Spinal cord (tissue), 10 donors: ENCODE measurements around the gene AKAP13. TPM values are rescaled to one million over a fixed set of nuclear protein-coding genes. Genes with fewer than 3 reads are reported as not detected.

Source experiments
- DNase-seq, 6 donors: peaks; one replicate each; pipeline versions ENCODE4 v3.0.0 to v3.0.0-alpha.2; 2013 to 2015; ENCODE audit warnings: low spot score in 6 of 6, low read depth in 4 of 6
- H3K27ac ChIP-seq: one replicate; pipeline ENCODE4 v1.5.1; 2013; ENCODE audit warnings: low read depth, low read length, control low read depth
- H3K27me3 ChIP-seq: one replicate; pipeline ENCODE4 v1.6.1; 2013; ENCODE audit warnings: low read length; ENCODE audit not compliant: control insufficient read depth, insufficient read depth
- H3K36me3 ChIP-seq: one replicate; pipeline ENCODE4 v1.6.1; 2013; ENCODE audit warnings: low read length; ENCODE audit not compliant: control insufficient read depth, insufficient read depth
- H3K4me1 ChIP-seq: one replicate; pipeline ENCODE4 v1.6.1; 2013; ENCODE audit warnings: low read length; ENCODE audit not compliant: control insufficient read depth, insufficient read depth
- H3K4me3 ChIP-seq: one replicate; pipeline ENCODE4 v1.5.1; 2013; ENCODE audit warnings: low read depth, low read length, control low read depth
- H3K9me3 ChIP-seq: one replicate; pipeline ENCODE4 v1.6.1; 2013; ENCODE audit warnings: low read length; ENCODE audit not compliant: control insufficient read depth, insufficient read depth
- WGBS: methylation state at CpG from one replicate; pipeline ENCODE4 v1.1.5; 2013; ENCODE audit warnings: missing lambda C conversion rate; ENCODE audit not compliant: insufficient coverage; 5-methylcytosine and 5-hydroxymethylcytosine counted together
- polyA plus RNA-seq, 2 donors: library from polyadenylated mRNA; unstranded; fragments of 120-200 nt; gene quantifications; one replicate each; pipeline ENCODE4 v1.2.1, GENCODE V29; 2013; ENCODE audit not compliant: insufficient read length in 2 of 2
- total RNA-seq, 2 donors: library from RNA; depleted of rRNA in 1 of 2; stranded (reverse); fragments of 120-200 nt in 1 of 2; fragments of >200 nt in 1 of 2; gene quantifications; one replicate each; pipeline versions ENCODE4 v1.2.3 to v1.2.4, GENCODE V29; 2013 to 2014
- donor health status: healthy.

AKAP13 gene
- total and polyA plus RNA-seq, 4 donors, result 52.5 to 114 (median 89.2) TPM

DNA sequence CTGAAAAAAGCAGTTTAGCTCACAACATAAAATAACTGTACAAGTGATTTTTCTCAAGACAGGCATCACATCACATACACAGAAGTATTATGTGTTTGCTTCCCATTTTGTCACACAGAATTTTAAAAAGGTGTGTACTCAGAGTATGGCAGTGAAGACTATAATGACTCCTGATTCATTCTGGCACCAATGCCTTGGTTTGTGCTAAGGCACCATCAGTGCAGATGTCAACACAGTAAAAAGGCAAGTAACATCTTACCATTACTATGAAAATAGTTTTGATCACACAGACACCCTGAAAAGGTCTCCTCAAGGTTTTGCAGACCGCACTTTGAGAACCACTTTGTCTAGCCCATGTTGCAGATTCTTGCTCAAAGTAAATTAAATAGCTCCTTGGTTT is 222.8 kb downstream of the AKAP13 start:
- Histone ChIP-seq H3K4me1 (no peaks in the 10 kb centered on the region), H3K9me3 (no peaks in the 10 kb centered on the region), H3K27me3 (no peaks in the 10 kb centered on the region), H3K4me3 (no peak overlapping the region), H3K27ac (no peak overlapping the region), H3K36me3 (no peaks in the 10 kb centered on the region)
- no CpG with 5 or more reads among the region's 1 CpG for WGBS
- DNase-seq, result no peak

DNA sequence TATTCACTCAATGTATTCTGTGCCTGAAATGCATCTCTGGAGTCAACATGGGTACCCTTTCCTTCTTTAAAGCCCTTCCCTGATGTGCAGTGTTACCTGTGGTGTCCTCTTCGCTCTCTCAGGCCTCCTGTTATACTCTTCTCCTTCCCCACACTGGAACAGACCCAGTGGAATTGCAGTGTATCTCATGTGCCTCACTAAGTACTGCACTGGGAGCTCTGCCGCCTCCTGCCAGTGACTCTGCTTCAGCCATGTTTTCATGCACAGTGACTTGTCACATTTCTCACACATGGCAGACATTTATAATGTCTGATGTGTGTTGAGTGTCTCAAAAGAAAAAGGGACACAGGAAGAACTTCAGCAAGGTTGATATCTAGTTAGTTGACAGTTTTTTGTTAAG is 223.3 kb downstream of the AKAP13 start:
- 79% methylated on average over 1 of the region's 2 CpGs for WGBS

DNA sequence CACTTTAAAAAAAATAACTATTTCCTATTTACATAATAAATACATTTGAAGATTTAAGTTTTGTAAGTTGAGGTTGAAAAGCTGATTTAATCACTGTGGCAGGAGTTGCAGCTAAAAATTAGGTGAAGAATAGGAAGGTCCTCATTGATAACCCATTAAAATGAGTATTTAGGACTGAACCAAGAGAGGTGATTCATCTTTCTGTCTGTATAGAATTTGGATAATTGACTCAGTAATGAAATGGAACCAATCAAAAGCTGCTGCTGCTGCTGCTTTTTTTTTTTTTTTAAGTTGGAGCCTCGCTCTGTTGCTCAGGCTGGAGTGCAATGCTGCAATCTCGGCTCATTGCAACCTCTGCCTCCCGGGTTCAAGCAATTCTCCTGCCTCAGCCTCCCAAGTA is 223.8 kb downstream of the AKAP13 start:
- no peak for DNase-seq

More for the DNA sequence above, 223.3 kb downstream of the AKAP13 start:
- H3K27me3 ChIP-seq, result no peaks in the 10 kb centered on the region
- no peaks in the 10 kb centered on the region for H3K4me1 ChIP-seq
- no peaks in the 10 kb centered on the region for H3K36me3 ChIP-seq
- no peak overlapping the region for H3K27ac ChIP-seq
- no peak for DNase-seq
- H3K4me3 ChIP-seq, result no peak overlapping the region
- H3K9me3 ChIP-seq, result no peaks in the 10 kb centered on the region

DNA sequence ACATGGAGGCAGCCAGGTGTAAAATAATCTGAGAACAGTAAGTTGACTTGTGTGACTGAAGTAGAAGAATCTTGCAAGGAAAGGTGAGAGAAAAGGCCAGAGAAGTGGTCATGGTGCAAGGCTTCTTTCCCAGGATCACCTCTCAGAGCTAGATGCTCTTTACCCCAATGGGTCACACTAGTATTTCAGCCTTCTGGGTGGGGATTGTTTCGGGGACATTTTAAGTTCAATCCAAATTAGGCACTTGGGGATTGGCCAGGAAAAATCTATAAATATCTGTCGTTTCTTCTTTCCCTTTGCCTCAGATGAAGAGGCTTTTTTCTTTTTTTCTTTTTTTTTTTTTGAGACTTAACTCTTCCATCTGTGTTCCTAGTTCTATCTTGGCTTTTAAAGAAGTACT is 226.3 kb downstream of the AKAP13 start:
- H3K9me3 ChIP-seq, result no peaks in the 10 kb centered on the region
- no peak for DNase-seq
- no peaks in the 10 kb centered on the region for H3K36me3 ChIP-seq
- H3K27ac ChIP-seq, result no peak overlapping the region
- H3K27me3 ChIP-seq, result no peaks in the 10 kb centered on the region
- no peaks in the 10 kb centered on the region for H3K4me1 ChIP-seq
- no CpG with 5 or more reads among the region's 2 CpGs for WGBS
- H3K4me3 ChIP-seq, result no peak overlapping the region

More for the DNA sequence above, 223.8 kb downstream of the AKAP13 start:
- WGBS, result no CpG with 5 or more reads among the region's 3 CpGs
- Histone ChIP-seq H3K9me3 (no peaks in the 10 kb centered on the region), H3K36me3 (no peaks in the 10 kb centered on the region), H3K4me3 (no peak overlapping the region), H3K27me3 (no peaks in the 10 kb centered on the region), H3K27ac (no peak overlapping the region), H3K4me1 (no peaks in the 10 kb centered on the region)

DNA sequence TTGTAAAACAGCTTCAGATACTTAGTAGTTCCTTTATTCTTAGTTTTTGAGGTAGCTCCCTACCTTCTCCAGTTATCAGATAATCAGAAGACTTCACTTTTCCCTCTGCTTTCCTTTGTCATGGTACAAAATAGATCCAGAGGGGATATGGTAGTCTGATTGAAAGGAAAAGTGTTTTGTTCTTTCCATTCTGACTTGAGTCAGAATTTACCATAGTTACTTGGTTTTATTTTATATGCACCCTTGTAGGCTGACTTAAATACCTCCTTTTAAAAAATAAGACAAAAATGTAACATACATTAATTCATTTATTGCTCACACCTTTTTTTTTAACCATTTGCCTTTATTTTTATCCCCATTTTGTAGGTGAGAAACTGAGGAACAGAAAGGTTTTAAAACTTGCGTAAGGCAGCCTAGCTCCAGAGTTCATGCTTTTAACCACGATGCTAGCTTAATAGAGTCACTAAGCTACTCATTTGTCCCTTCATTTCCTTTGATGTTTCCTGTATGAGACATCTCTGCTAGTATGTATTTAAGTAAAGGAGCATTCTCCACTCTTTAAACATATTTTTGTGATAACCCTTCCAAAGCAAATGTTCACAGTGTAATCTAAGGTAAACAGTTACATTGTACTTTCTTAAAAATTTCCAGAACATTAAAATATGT is 226.9 kb downstream of the AKAP13 start:
- no peaks in the 10 kb centered on the region for H3K36me3 ChIP-seq
- no peak overlapping the region for H3K4me3 ChIP-seq
- no peak for DNase-seq
- no CpG with 5 or more reads among the region's 2 CpGs for WGBS
- H3K27ac ChIP-seq, result no peak overlapping the region
- no peaks in the 10 kb centered on the region for H3K27me3 ChIP-seq
- no peaks in the 10 kb centered on the region for H3K4me1 ChIP-seq
- H3K9me3 ChIP-seq, result no peaks in the 10 kb centered on the region

DNA sequence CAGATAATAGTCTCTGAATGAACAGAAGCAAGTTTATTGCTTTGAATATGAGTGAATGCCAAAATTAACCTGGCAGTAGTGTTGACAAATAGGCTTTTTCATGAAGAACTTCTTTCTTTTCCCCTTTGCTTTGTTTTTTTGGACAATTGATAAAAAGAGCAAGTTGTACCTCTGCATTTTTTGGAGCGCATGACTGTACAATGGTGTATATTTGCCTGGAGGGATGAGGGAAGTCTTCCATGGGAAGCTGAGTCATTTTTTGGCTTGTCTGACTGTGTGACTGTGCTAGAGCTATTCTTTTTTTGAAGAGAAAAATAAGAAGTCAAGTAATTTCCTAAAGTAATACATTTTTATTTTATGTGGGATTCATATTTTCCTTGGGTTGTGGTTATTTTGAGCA is 227.4 kb downstream of the AKAP13 start:
- Histone ChIP-seq H3K4me1 (no peaks in the 10 kb centered on the region), H3K27ac (no peak overlapping the region), H3K27me3 (no peaks in the 10 kb centered on the region), H3K4me3 (no peak overlapping the region), H3K9me3 (no peaks in the 10 kb centered on the region), H3K36me3 (no peaks in the 10 kb centered on the region)
- no CpG with 5 or more reads among the region's 1 CpG for WGBS
- no peak for DNase-seq

DNA sequence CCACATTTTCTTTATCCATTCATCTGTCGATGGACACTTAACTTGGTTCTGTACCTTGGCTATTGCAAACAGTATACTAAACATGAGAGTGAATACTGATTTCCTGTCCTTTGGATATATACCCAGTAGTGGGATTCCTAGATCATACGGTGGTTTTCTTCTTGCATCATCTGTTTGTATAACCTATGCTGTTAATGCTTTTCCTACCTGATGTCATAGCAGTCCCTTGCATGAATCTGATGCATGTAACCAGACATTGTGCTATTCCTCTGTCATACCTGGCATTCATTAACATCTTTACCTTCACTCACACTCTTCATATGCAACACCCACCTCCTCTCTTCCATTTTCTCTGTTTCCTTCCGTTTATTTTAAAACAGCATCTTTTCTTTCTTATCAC is 229.1 kb downstream of the AKAP13 start:
- H3K4me3 ChIP-seq, result no peak overlapping the region
- H3K9me3 ChIP-seq, result no peaks in the 10 kb centered on the region
- DNase-seq, result no peak
- H3K27me3 ChIP-seq, result no peaks in the 10 kb centered on the region
- H3K36me3 ChIP-seq, result no peaks in the 10 kb centered on the region
- 100% methylated on average over 1 of the region's 3 CpGs for whole genome bisulfite sequencing
- H3K27ac ChIP-seq, result no peak overlapping the region
- no peaks in the 10 kb centered on the region for H3K4me1 ChIP-seq

DNA sequence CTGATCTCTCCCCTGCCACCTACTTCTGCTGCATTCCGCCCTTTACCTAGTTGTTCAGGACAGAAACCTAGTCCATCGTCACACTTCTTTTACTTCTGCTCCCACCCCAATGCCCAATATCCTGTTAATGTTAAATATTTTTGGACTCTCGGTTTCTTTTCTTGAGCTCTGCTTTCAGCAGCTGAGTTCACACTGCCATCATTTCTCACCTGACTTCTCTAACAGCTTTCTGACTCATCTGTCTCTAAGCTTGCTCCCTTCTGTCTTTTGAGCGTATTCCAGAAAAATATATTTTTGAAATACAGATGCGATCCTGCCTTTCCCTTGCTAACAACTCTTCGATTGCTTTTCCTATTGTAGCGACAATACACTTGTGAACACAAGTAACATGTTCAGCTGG is 231.0 kb downstream of the AKAP13 start:
- no peaks in the 10 kb centered on the region for H3K9me3 ChIP-seq
- H3K4me3 ChIP-seq, result no peak overlapping the region
- no peak overlapping the region for H3K27ac ChIP-seq
- H3K27me3 ChIP-seq, result no peaks in the 10 kb centered on the region
- DNase-seq, result no peak
- H3K4me1 ChIP-seq, result no peaks in the 10 kb centered on the region
- WGBS, result 91% methylated on average over 6 of the region's 7 CpGs
- no peaks in the 10 kb centered on the region for H3K36me3 ChIP-seq

DNA sequence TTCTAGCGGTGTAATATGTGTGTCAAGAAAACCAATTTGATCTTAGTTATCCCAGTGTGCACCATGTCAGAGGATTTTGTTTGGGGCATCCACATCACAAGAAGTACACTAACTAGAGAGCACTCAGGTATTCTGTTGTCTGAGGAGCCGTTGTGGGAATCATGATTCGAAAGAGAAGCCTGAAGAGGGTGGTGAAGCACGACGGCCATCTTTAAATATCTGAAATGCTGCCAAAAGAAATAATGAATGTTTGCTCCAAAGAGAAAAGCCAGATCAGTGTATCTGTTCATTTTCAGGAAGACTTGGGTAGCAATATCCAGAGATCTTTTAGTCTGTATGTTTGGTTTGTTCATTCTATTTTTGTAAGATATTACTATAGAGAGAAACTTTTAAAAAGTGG is 233.7 kb downstream of the AKAP13 start:
- Histone ChIP-seq H3K36me3 (no peaks in the 10 kb centered on the region), H3K4me3 (no peak overlapping the region), H3K4me1 (peaks cover 6% of the 10 kb centered on the region), H3K27me3 (no peaks in the 10 kb centered on the region), H3K27ac (peak overlapping the region; percentile 4), H3K9me3 (no peaks in the 10 kb centered on the region)
- DNase-seq, result no peak
- WGBS, result 60% methylated on average over 4 of the region's 5 CpGs

DNA sequence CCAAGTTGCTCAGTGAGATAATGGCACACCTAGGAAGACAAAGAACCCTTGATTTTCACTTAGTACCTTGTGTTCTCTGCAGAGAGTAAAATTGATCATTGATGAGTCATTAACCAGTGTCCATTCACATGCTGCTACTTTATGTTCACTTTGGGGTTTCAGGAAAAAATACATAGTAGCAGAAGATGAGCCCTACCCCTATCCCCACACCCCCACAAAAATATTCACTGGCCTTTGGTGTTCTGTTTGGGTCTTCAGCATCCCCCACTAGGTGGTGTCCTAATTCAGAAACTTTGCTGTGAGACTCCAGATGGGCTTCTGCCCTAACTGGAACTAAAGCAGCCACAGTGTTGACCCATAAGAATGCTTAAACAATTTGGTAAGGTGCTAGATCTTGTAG is 235.5 kb downstream of the AKAP13 start:
- Histone ChIP-seq H3K4me1 (peaks cover 6% of the 10 kb centered on the region), H3K27ac (no peak overlapping the region), H3K27me3 (no peaks in the 10 kb centered on the region), H3K36me3 (no peaks in the 10 kb centered on the region), H3K4me3 (no peak overlapping the region), H3K9me3 (no peaks in the 10 kb centered on the region)
- DNase-seq, result peak in 2 of 6 donors; percentile 63 to 64
